Liver (tissue), 9 donors: Measurements from ENCODE around the gene PABPC1L. TPM values are rescaled to one million over a fixed set of nuclear protein-coding genes. Genes with fewer than 3 reads are reported as not detected.

Experiments used
- DNase-seq: peaks from one replicate; pipeline ENCODE4 v3.0.0-alpha.2; 2017; ENCODE audit warnings: low spot score
- H3K27ac ChIP-seq, 2 donors: one replicate each; pipeline ENCODE4 v1.7.0; 2013; ENCODE audit warnings: inconsistent platforms in 2 of 2, low read length in 2 of 2, control low read depth in 1 of 2, low read depth in 1 of 2, mild to moderate bottlenecking in 1 of 2
- H3K27me3 ChIP-seq, 4 donors: one replicate each; pipeline versions ENCODE4 v1.6.1 to v1.7.0; 2013; ENCODE audit warnings: low read length in 3 of 4, inconsistent platforms in 1 of 4, mild to moderate bottlenecking in 1 of 4, moderate library complexity in 1 of 4; ENCODE audit not compliant: control insufficient read depth in 4 of 4, insufficient read depth in 4 of 4
- H3K36me3 ChIP-seq, 4 donors: one replicate each; pipeline versions ENCODE4 v1.6.1 to v1.7.0; 2013; ENCODE audit warnings: low read length in 3 of 4, mild to moderate bottlenecking in 3 of 4, low read depth in 1 of 4, moderate library complexity in 1 of 4; ENCODE audit not compliant: control insufficient read depth in 4 of 4, insufficient read depth in 3 of 4
- H3K4me1 ChIP-seq, 4 donors: one replicate each; pipeline versions ENCODE4 v1.6.1 to v1.7.0; 2013; ENCODE audit warnings: low read length in 3 of 4, mild to moderate bottlenecking in 3 of 4, moderate library complexity in 1 of 4; ENCODE audit not compliant: control insufficient read depth in 4 of 4, insufficient read depth in 4 of 4
- H3K4me3 ChIP-seq, 3 donors: one replicate each; pipeline versions ENCODE4 v1.6.1 to v1.7.0; 2013; ENCODE audit warnings: low read length in 3 of 3, control low read depth in 1 of 3, low read depth in 1 of 3, mild to moderate bottlenecking in 1 of 3
- H3K9ac ChIP-seq, 2 donors: one replicate each; pipeline ENCODE4 v1.7.0; 2013; ENCODE audit warnings: low read length in 2 of 2, mild to moderate bottlenecking in 2 of 2, moderate library complexity in 2 of 2, control low read depth in 1 of 2, low read depth in 1 of 2
- H3K9me3 ChIP-seq, 4 donors: one replicate each; pipeline versions ENCODE4 v1.6.1 to v1.7.0; 2013; ENCODE audit warnings: low read length in 3 of 4; ENCODE audit not compliant: control insufficient read depth in 4 of 4
- ATF3 ChIP-seq: IDR thresholded peaks from 2 replicates; pipeline ENCODE4 v1.6.1; 2016; ENCODE audit warnings: antibody characterized with exemption
- CTCF ChIP-seq: fragments of 150-350 bp; IDR thresholded peaks from 2 replicates; pipeline ENCODE4 v1.5.1; 2017; ENCODE audit warnings: improper control_type of control experiment, low read depth, low read length; ENCODE audit not compliant: missing input control
- EGR1 ChIP-seq, 2 donors: IDR thresholded peaks; 2 replicates each; pipeline ENCODE4 v1.6.1; 2016 to 2018; ENCODE audit warnings: antibody characterized with exemption in 2 of 2, low read depth in 2 of 2
- FOXA1 ChIP-seq: IDR thresholded peaks from 2 replicates; pipeline ENCODE4 v1.6.1; 2016; ENCODE audit warnings: antibody characterized with exemption
- FOXA2 ChIP-seq: IDR thresholded peaks from 2 replicates; pipeline ENCODE4 v1.6.1; 2016; ENCODE audit warnings: antibody characterized with exemption
- GABPA ChIP-seq, 2 donors: IDR thresholded peaks in 1 of 2; conservative IDR thresholded peaks in 1 of 2; 2 replicates each; pipeline ENCODE4 v1.6.1; 2016; ENCODE audit warnings: antibody characterized with exemption in 2 of 2, mild to moderate bottlenecking in 1 of 2, moderate library complexity in 1 of 2
- HNF4A ChIP-seq, 2 donors: conservative IDR thresholded peaks; 2 replicates each; pipeline ENCODE4 v1.6.1; 2016; ENCODE audit warnings: antibody characterized with exemption in 2 of 2, mild to moderate bottlenecking in 2 of 2
- HNF4G ChIP-seq: IDR thresholded peaks from 2 replicates; pipeline ENCODE4 v1.6.1; 2016; ENCODE audit warnings: antibody characterized with exemption
- JUND ChIP-seq, 2 donors: IDR thresholded peaks; 2 replicates each; pipeline ENCODE4 v1.6.1; 2016; ENCODE audit warnings: antibody characterized with exemption in 2 of 2
- MAX ChIP-seq: IDR thresholded peaks from 2 replicates; pipeline ENCODE4 v1.6.1; 2016; ENCODE audit warnings: antibody characterized with exemption
- NR2F2 ChIP-seq: IDR thresholded peaks from 2 replicates; pipeline ENCODE4 v1.6.1; 2016; ENCODE audit warnings: antibody characterized with exemption
- RAD21 ChIP-seq, 2 donors: IDR thresholded peaks; 2 replicates each; pipeline ENCODE4 v1.6.1; 2016; ENCODE audit warnings: antibody characterized with exemption in 2 of 2, mild to moderate bottlenecking in 2 of 2
- REST ChIP-seq: IDR thresholded peaks from 2 replicates; pipeline ENCODE4 v1.6.1; 2016; ENCODE audit warnings: antibody characterized with exemption, mild to moderate bottlenecking
- RXRA ChIP-seq, 2 donors: IDR thresholded peaks; 2 replicates each; pipeline ENCODE4 v1.6.1; 2017 to 2018; ENCODE audit warnings: antibody characterized with exemption in 2 of 2, mild to moderate bottlenecking in 1 of 2
- SP1 ChIP-seq: IDR thresholded peaks from 2 replicates; pipeline ENCODE4 v1.6.1; 2018; ENCODE audit warnings: antibody characterized with exemption, mild to moderate bottlenecking
- TAF1 ChIP-seq: conservative IDR thresholded peaks from 2 replicates; pipeline ENCODE4 v1.6.1; 2016; ENCODE audit warnings: antibody characterized with exemption, mild to moderate bottlenecking
- YY1 ChIP-seq: IDR thresholded peaks from 2 replicates; pipeline ENCODE4 v1.6.1; 2016; ENCODE audit warnings: antibody characterized with exemption, mild to moderate bottlenecking
- ZBTB33 ChIP-seq: IDR thresholded peaks from 2 replicates; pipeline ENCODE4 v1.6.1; 2016; ENCODE audit warnings: antibody characterized with exemption
- WGBS: extraction: QIAGEN DNeasy Blood & Tissue Kit; methylation state at CpG from one replicate; pipeline ENCODE4 v1.1.7; 2013; 5-methylcytosine and 5-hydroxymethylcytosine counted together
- polyA plus RNA-seq, 2 donors: library from polyadenylated mRNA; stranded (reverse) in 1 of 2; unstranded in 1 of 2; fragments of 200-250 nt in 1 of 2; fragments of >200 nt in 1 of 2; fragmentation: Nextera tagmentation in 1 of 2; extraction: Ambion mirVana in 1 of 2; gene quantifications; one replicate each; pipeline versions ENCODE4 v1.2.1 to v1.2.3, GENCODE V29; 2013 to 2015
- total RNA-seq, 2 donors: library from RNA; depleted of rRNA; stranded (reverse); fragments of >200 nt; gene quantifications; one replicate each; pipeline ENCODE4 v1.2.3, GENCODE V29; 2014
- donor health status: healthy.
- donor health status: healthy.
- donor health status: healthy.
- donor health status: healthy.
- donor health status: healthy.

The PABPC1L gene
- total and polyA plus RNA-seq, 4 donors = 4.7 to 21.0 (median 10.9) TPM

GRCh38 chr20:44942264-44942973 is 32.6 kb downstream of the PABPC1L start:
- H3K36me3 ChIP-seq = peaks cover 7 to 44% (median 23%) of the 10 kb centered on the region in 4 donors
- 94% methylated on average over 4 of the region's 4 CpGs for WGBS
- TF ChIP-seq FOXA2 (no peak), GABPA (IDR thresholded peaks at IDR 0.05 in 1 of 2, conservative IDR thresholded peaks at IDR 0.05 in 1 of 2) (no peak), RXRA (IDR thresholded peaks at IDR 0.05) (no peak), TAF1 (no peak), NR2F2 (no peak), RAD21 (IDR thresholded peaks at IDR 0.05) (no peak), ZBTB33 (no peak), SP1 (no peak), CTCF (no peak)

GRCh38 chr20:44943828-44944227 is 34.0 kb downstream of the PABPC1L start:
- no peak overlapping the region for H3K4me3 ChIP-seq
- peaks cover 7 to 37% (median 27%) of the 10 kb centered on the region in 4 donors for H3K36me3 ChIP-seq
- H3K9ac ChIP-seq = no peak overlapping the region
- no peak for TF ChIP-seq RAD21 (IDR thresholded peaks at IDR 0.05)
- TF ChIP-seq NR2F2 = no peak
- TF ChIP-seq FOXA2 = no peak
- TF ChIP-seq ZBTB33 = no peak
- TF ChIP-seq CTCF = no peak
- no peak for TF ChIP-seq SP1
- TF ChIP-seq JUND (IDR thresholded peaks at IDR 0.05) = no peak
- TF ChIP-seq EGR1 (IDR thresholded peaks at IDR 0.05; ENCODE audit: low read depth in 2 of 2) = no peak
- TF ChIP-seq HNF4A (conservative IDR thresholded peaks at IDR 0.05) = no peak
- no peak for TF ChIP-seq TAF1
- no peak for TF ChIP-seq FOXA1
- no peak for TF ChIP-seq RXRA (IDR thresholded peaks at IDR 0.05)
- no peak for TF ChIP-seq YY1
- no peak for TF ChIP-seq ATF3
- TF ChIP-seq HNF4G = no peak
- no peak for TF ChIP-seq REST
- TF ChIP-seq GABPA (IDR thresholded peaks at IDR 0.05 in 1 of 2, conservative IDR thresholded peaks at IDR 0.05 in 1 of 2) = no peak
- TF ChIP-seq MAX = no peak
- peaks cover 0 to 17% (median 9%) of the 10 kb centered on the region in 4 donors for H3K4me1 ChIP-seq
- H3K9me3 ChIP-seq = no peaks in the 10 kb centered on the region
- no peak overlapping the region for H3K27ac ChIP-seq
- 94% methylated on average over 4 of the region's 4 CpGs for WGBS
- no peak for DNase-seq
- H3K27me3 ChIP-seq = no peaks in the 10 kb centered on the region

More at GRCh38 chr20:44942264-44942973, 32.6 kb downstream of the PABPC1L start:
- no peak for DNase-seq
- Histone ChIP-seq H3K4me1 (peaks cover 0 to 13% (median 9%) of the 10 kb centered on the region in 4 donors), H3K4me3 (no peak overlapping the region), H3K9me3 (no peaks in the 10 kb centered on the region), H3K27me3 (no peaks in the 10 kb centered on the region), H3K9ac (no peak overlapping the region), H3K27ac (no peak overlapping the region)
